ENCODE measurements around the gene NSMCE1. TPM values are rescaled to one million over a fixed set of nuclear protein-coding genes. Genes with fewer than 3 reads are reported as not detected.
A peak's percentile ranks its signal among the peaks of the same experiment; 100 is the strongest.

Gene NSMCE1
- total and polyA plus RNA-seq, 2 donors = 69.5 to 79.9 TPM

DNA sequence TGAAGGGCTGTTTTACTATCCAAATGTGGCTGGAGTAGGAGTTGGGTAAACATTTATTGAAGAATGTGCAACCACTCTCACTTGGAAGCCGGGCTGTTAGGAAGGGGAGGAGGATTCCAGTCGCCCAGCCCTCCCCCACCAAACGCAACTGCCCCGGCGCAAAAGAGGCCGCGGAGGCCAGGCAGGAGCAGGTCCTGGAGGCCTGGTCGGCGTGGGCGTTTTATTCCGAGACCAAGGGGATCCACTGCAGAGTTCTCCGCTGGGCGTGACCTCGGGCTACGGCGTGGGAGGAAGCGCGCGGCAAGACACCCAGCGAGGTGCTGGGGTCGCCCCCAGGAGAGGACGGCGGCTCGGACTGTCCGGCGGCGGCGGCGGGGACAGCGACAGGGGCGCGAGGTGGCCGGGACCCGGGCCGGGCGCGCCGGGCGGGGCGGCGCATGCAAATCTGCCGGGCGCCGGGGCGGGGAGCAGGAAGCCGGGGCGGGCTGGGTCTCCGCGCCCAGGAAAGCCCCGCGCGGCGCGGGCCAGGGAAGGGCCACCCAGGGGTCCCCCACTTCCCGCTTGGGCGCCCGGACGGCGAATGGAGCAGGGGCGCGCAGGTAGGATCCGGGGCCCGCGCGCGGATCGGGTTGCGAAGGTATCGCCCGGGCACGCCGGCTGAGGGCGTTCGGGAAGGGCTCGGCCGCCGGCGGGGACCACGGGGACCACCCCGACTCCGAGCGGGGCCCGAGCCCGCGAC is 45.0 kb upstream of the NSMCE1 start, which contains the start of gene IL4R:
Gene IL4R (plus strand): TSS at position 553 of the 739 bp plus-strand sequence. CDS start 26,230 bp downstream, outside the sequence.
- Histone ChIP-seq H3K4me1 (ENCODE audit: control insufficient read depth in 2 of 2, insufficient read depth in 2 of 2, low read length in 2 of 2) (peaks cover 6 to 17% of the 10 kb centered on the region in 2 donors), H3K27ac (ENCODE audit: low read depth in 1 of 2, low read length in 1 of 2) (peak within 1 kb of the TSS; percentile 23 to 85), H3K36me3 (ENCODE audit: control insufficient read depth in 2 of 2, insufficient read depth in 2 of 2, low read length in 1 of 2) (no peaks in the 10 kb centered on the region), H3K27me3 (ENCODE audit: control insufficient read depth in 2 of 2, insufficient read depth in 1 of 2, low read length in 1 of 2) (peaks cover 18 to 58% of the 10 kb centered on the region in 2 donors), H3K4me3 (ENCODE audit: low read length in 2 of 2) (peak within 1 kb of the TSS; percentile 47 to 65), H3K9me3 (ENCODE audit: control insufficient read depth in 2 of 2, insufficient read depth in 1 of 2, low read length in 1 of 2) (no peaks in the 10 kb centered on the region)
- DNase-seq (ENCODE audit: low read depth in 6 of 9, low spot score in 9 of 9) = peak in 4 of 9 donors; percentile 19 to 55 (median 30)
- WGBS = 1% methylated on average over 85 of the region's 85 CpGs

DNA sequence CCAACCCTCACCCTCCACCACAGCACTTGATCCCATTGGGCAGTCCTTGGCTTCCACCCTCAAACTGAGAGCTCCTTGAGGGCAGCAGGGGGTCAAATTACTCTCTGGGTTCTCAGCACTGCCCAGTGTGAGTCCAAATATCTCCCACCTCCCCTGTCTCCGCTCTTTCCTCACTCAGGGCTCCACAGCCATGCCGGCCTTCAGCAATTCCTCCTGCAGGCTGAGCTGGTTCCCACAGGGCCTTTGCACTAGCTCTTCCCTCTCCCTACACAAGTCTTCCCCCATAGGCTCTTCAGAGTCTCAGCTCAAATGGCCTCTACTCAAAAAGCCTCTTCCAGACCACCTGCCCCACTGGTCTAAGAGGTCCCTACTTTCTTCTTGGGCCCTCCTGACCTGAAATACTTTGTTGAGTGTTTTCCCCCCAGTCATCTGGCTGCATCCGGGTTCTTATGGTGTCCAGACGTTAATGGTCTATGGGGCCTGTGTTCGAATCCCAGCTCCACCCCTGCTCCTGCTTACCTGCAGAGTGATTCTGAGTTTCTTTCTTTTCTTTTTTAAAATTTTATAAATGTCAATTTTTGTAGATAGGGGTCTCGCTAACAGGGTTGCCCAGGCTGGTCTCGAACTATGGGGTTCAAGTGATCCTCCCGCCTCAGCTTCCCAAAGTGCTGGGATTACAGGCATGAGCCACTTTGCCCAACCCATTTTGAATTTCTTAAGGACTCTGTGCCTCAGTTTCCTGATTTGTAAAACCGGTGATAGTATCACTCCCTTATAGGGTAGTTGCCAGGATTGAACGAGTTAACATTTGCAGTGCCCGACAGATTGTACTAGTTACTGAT is 44.2 kb upstream of the NSMCE1 start:
- H3K4me1 ChIP-seq (ENCODE audit: control insufficient read depth in 2 of 2, insufficient read depth in 2 of 2, low read length in 2 of 2) = peaks cover 1 to 11% of the 10 kb centered on the region in 2 donors
- 76% methylated on average over 11 of the region's 11 CpGs for WGBS

DNA sequence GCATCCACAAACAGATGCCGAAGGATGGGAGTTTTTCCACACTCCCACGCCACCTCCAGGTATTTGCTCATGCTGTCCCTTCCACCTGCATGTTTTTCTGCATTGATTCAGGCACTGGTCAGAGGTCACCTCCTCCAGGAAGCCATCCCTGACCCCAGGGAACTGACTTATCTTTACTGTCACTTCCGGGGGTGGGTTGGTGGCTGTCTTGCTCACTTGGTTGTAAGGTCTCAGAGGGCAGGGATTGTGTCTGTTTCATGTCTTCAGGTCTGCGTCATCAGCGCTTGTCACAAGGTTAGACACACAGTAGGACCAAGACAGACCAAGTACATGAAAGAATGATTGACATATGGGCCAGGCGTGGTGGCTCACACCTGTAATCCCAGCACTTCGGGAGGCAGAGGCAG is 43.3 kb upstream of the NSMCE1 start:
- H3K4me3 ChIP-seq (ENCODE audit: low read length in 2 of 2) = no peak overlapping the region
- peaks cover 18 to 51% of the 10 kb centered on the region in 2 donors for H3K27me3 ChIP-seq (ENCODE audit: control insufficient read depth in 2 of 2, insufficient read depth in 1 of 2, low read length in 1 of 2)
- H3K4me1 ChIP-seq (ENCODE audit: control insufficient read depth in 2 of 2, insufficient read depth in 2 of 2, low read length in 2 of 2) = peaks cover 0 to 8% of the 10 kb centered on the region in 2 donors
- DNase-seq (ENCODE audit: low read depth in 6 of 9, low spot score in 9 of 9) = no peak
- 96% methylated on average over 7 of the region's 7 CpGs for WGBS
- no peaks in the 10 kb centered on the region for H3K36me3 ChIP-seq (ENCODE audit: control insufficient read depth in 2 of 2, insufficient read depth in 2 of 2, low read length in 1 of 2)
- no peak overlapping the region for H3K27ac ChIP-seq (ENCODE audit: low read depth in 1 of 2, low read length in 1 of 2)
- H3K9me3 ChIP-seq (ENCODE audit: control insufficient read depth in 2 of 2, insufficient read depth in 1 of 2, low read length in 1 of 2) = no peaks in the 10 kb centered on the region

More for the DNA sequence above, 44.2 kb upstream of the NSMCE1 start:
- H3K27ac ChIP-seq (ENCODE audit: low read depth in 1 of 2, low read length in 1 of 2) = no peak overlapping the region
- peaks cover 18 to 54% of the 10 kb centered on the region in 2 donors for H3K27me3 ChIP-seq (ENCODE audit: control insufficient read depth in 2 of 2, insufficient read depth in 1 of 2, low read length in 1 of 2)
- peak overlapping the region; percentile 22 to 65 for H3K4me3 ChIP-seq (ENCODE audit: low read length in 2 of 2)
- H3K9me3 ChIP-seq (ENCODE audit: control insufficient read depth in 2 of 2, insufficient read depth in 1 of 2, low read length in 1 of 2) = no peaks in the 10 kb centered on the region
- no peak for DNase-seq (ENCODE audit: low read depth in 6 of 9, low spot score in 9 of 9)
- no peaks in the 10 kb centered on the region for H3K36me3 ChIP-seq (ENCODE audit: control insufficient read depth in 2 of 2, insufficient read depth in 2 of 2, low read length in 1 of 2)

DNA sequence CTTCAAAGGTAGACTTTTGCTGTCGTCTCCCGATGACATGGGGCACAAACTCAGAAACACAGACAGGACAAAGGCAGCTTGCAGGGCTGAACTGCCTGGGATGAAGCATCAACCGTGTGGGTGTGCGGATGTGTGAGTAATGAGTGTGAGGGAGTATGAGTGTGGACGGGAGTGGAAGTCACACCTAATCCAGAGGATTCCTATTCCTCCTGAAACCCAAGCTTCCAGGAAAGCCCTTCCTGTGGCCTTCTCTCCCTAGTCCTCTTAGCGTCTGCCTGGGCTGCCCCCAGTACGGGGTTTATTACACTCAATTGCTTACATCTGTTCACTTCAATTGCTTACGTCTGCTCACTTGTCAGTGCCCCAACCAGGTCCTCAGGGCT is 42.9 kb upstream of the NSMCE1 start:
- Histone ChIP-seq H3K4me3 (ENCODE audit: low read length in 2 of 2) (no peak overlapping the region), H3K36me3 (ENCODE audit: control insufficient read depth in 2 of 2, insufficient read depth in 2 of 2, low read length in 1 of 2) (no peaks in the 10 kb centered on the region), H3K27me3 (ENCODE audit: control insufficient read depth in 2 of 2, insufficient read depth in 1 of 2, low read length in 1 of 2) (peaks cover 18 to 51% of the 10 kb centered on the region in 2 donors), H3K9me3 (ENCODE audit: control insufficient read depth in 2 of 2, insufficient read depth in 1 of 2, low read length in 1 of 2) (no peaks in the 10 kb centered on the region), H3K4me1 (ENCODE audit: control insufficient read depth in 2 of 2, insufficient read depth in 2 of 2, low read length in 2 of 2) (peaks cover 0 to 8% of the 10 kb centered on the region in 2 donors), H3K27ac (ENCODE audit: low read depth in 1 of 2, low read length in 1 of 2) (no peak overlapping the region)
- 93% methylated on average over 8 of the region's 8 CpGs for WGBS
- DNase-seq (ENCODE audit: low read depth in 6 of 9, low spot score in 9 of 9) = no peak

- DNase-seq (ENCODE audit: low read depth in 6 of 9, low spot score in 9 of 9) = no peak
- Histone ChIP-seq H3K27me3 (ENCODE audit: control insufficient read depth in 2 of 2, insufficient read depth in 1 of 2, low read length in 1 of 2) (peaks cover 18 to 46% of the 10 kb centered on the region in 2 donors), H3K9me3 (ENCODE audit: control insufficient read depth in 2 of 2, insufficient read depth in 1 of 2, low read length in 1 of 2) (no peaks in the 10 kb centered on the region), H3K4me1 (ENCODE audit: control insufficient read depth in 2 of 2, insufficient read depth in 2 of 2, low read length in 2 of 2) (peaks cover 0 to 8% of the 10 kb centered on the region in 2 donors), H3K4me3 (ENCODE audit: low read length in 2 of 2) (no peak overlapping the region), H3K36me3 (ENCODE audit: control insufficient read depth in 2 of 2, insufficient read depth in 2 of 2, low read length in 1 of 2) (no peaks in the 10 kb centered on the region), H3K27ac (ENCODE audit: low read depth in 1 of 2, low read length in 1 of 2) (no peak overlapping the region)
- 93% methylated on average over 16 of the region's 16 CpGs for WGBS
These were observed 42.2 kb upstream of the NSMCE1 start for GRCh38 chr16:27310576-27311447.

- no peak for DNase-seq (ENCODE audit: low read depth in 6 of 9, low spot score in 9 of 9)
- H3K36me3 ChIP-seq (ENCODE audit: control insufficient read depth in 2 of 2, insufficient read depth in 2 of 2, low read length in 1 of 2) = no peaks in the 10 kb centered on the region
- H3K27ac ChIP-seq (ENCODE audit: low read depth in 1 of 2, low read length in 1 of 2) = no peak overlapping the region
- H3K4me1 ChIP-seq (ENCODE audit: control insufficient read depth in 2 of 2, insufficient read depth in 2 of 2, low read length in 2 of 2) = peaks cover 0 to 3% of the 10 kb centered on the region in 2 donors
- H3K9me3 ChIP-seq (ENCODE audit: control insufficient read depth in 2 of 2, insufficient read depth in 1 of 2, low read length in 1 of 2) = no peaks in the 10 kb centered on the region
- 95% methylated on average over 1 of the region's 1 CpG for WGBS
- H3K4me3 ChIP-seq (ENCODE audit: low read length in 2 of 2) = no peak overlapping the region
- H3K27me3 ChIP-seq (ENCODE audit: control insufficient read depth in 2 of 2, insufficient read depth in 1 of 2, low read length in 1 of 2) = peaks cover 7 to 26% of the 10 kb centered on the region in 2 donors
These were observed 40.2 kb upstream of the NSMCE1 start for GRCh38 chr16:27308792-27309191.

DNA sequence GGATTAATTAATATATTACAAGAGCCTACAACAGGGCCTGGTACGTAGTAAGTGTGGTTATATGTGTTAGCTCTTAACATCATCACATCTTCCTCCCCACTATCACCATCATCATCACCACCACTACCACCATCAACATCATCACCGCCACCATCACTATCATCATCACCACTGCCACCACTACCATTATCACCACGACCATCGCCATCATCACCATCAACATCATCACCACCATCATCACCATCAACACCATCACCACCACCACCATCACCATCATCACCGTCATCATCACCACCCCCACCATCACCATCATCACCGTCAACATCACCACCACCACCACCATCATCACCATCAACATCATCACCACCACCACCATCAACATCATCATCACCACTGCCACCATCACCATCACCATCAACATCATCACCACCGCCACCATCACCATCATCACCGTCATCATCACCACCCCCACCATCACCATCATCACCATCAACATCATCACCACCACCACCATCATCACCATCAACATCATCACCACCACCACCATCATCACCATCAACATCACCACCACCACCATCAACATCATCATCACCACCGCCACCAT is 37.4 kb upstream of the NSMCE1 start:
- Histone ChIP-seq H3K9me3 (ENCODE audit: control insufficient read depth in 2 of 2, insufficient read depth in 1 of 2, low read length in 1 of 2) (no peaks in the 10 kb centered on the region), H3K27me3 (ENCODE audit: control insufficient read depth in 2 of 2, insufficient read depth in 1 of 2, low read length in 1 of 2) (no peaks in the 10 kb centered on the region), H3K4me3 (ENCODE audit: low read length in 2 of 2) (no peak overlapping the region), H3K36me3 (ENCODE audit: control insufficient read depth in 2 of 2, insufficient read depth in 2 of 2, low read length in 1 of 2) (no peaks in the 10 kb centered on the region), H3K4me1 (ENCODE audit: control insufficient read depth in 2 of 2, insufficient read depth in 2 of 2, low read length in 2 of 2) (no peaks in the 10 kb centered on the region), H3K27ac (ENCODE audit: low read depth in 1 of 2, low read length in 1 of 2) (no peak overlapping the region)
- 98% methylated on average over 9 of the region's 9 CpGs for WGBS
- no peak for DNase-seq (ENCODE audit: low read depth in 6 of 9, low spot score in 9 of 9)

GRCh38 chr16:27304881-27305745 is 36.5 kb upstream of the NSMCE1 start:
- WGBS = 77% methylated on average over 5 of the region's 5 CpGs
- Histone ChIP-seq H3K4me1 (ENCODE audit: control insufficient read depth in 2 of 2, insufficient read depth in 2 of 2, low read length in 2 of 2) (no peaks in the 10 kb centered on the region), H3K27ac (ENCODE audit: low read depth in 1 of 2, low read length in 1 of 2) (no peak overlapping the region), H3K9me3 (ENCODE audit: control insufficient read depth in 2 of 2, insufficient read depth in 1 of 2, low read length in 1 of 2) (no peaks in the 10 kb centered on the region), H3K36me3 (ENCODE audit: control insufficient read depth in 2 of 2, insufficient read depth in 2 of 2, low read length in 1 of 2) (no peaks in the 10 kb centered on the region), H3K27me3 (ENCODE audit: control insufficient read depth in 2 of 2, insufficient read depth in 1 of 2, low read length in 1 of 2) (no peaks in the 10 kb centered on the region), H3K4me3 (ENCODE audit: low read length in 2 of 2) (no peak overlapping the region)
- no peak for DNase-seq (ENCODE audit: low read depth in 6 of 9, low spot score in 9 of 9)
